GM18861 (cell line): ENCODE data around the gene ZNHIT3.

Source experiments
- ATAC-seq: cut with Tn5 transposase; IDR thresholded peaks from one replicate; pipeline ENCODE4 v1.9.1; 2021; ENCODE audit not compliant: unreplicated experiment

ZNHIT3 gene

DNA sequence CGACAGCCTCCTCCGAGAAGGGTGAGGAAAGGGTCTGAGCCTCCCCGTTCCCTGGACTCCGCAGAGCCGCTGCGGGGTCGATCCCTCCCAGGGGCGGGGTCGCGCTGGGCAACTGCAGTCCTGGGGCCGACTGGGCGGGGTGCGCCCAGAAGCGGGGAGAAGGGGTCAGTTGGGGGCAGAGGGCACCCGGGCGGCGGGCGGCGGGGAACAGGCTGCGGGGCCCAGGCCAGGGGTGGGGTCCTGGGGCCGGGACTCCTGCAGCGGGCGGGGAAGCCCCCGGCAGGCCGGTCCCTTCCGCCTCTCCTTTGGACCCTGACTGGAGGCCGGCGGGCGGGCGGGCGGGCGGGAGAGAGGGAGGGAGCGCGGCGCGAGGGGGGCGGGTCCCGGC, 58.6 kb downstream of the ZNHIT3 start:
- ATAC-seq, result no peak
